GM12878 (cell line): ENCODE data around the gene LILRB4.

ENCODE experiments used
- CHD2 ChIP-seq: IDR thresholded peaks from 2 replicates; pipeline ENCODE4 v1.6.1; 2011; ENCODE audit warnings: low read depth, low read length, improper control_type of control experiment, borderline replicate concordance
- EGR1 ChIP-seq, 2 experiments: IDR thresholded peaks; 1 replicate in 1 of 2; 2 replicates in 1 of 2; pipeline ENCODE4 v1.6.1; 2011 to 2012; ENCODE audit warnings: low read depth in 2 of 2, low read length in 2 of 2, borderline replicate concordance in 1 of 2, mild to moderate bottlenecking in 1 of 2, moderate library complexity in 1 of 2
- POLR2A ChIP-seq: IDR thresholded peaks from 2 replicates; pipeline ENCODE4 v1.6.1; 2011; ENCODE audit warnings: low read depth, mild to moderate bottlenecking, low read length
- TF ChIP-seq, protein P1 (sequence below): fragments of 450-650 bp; IDR thresholded peaks from 2 replicates; pipeline ENCODE4 v1.6.1; 2017; ENCODE audit warnings: mild to moderate bottlenecking
- TF ChIP-seq, protein P2 (sequence below), 3 experiments: IDR thresholded peaks in 2 of 3; conservative IDR thresholded peaks in 1 of 3; 2 replicates each; pipeline ENCODE4 v1.5.1; 2011; ENCODE audit warnings: low read depth in 3 of 3, low read length in 3 of 3, mild to moderate bottlenecking in 3 of 3, control low read depth in 2 of 3, moderate library complexity in 2 of 3, inconsistent platforms in 1 of 3, mixed read lengths in 1 of 3; ENCODE audit not compliant: control insufficient read depth in 2 of 3, insufficient read depth in 1 of 3; ENCODE audit errors: extremely low read depth in 1 of 3

DNA sequence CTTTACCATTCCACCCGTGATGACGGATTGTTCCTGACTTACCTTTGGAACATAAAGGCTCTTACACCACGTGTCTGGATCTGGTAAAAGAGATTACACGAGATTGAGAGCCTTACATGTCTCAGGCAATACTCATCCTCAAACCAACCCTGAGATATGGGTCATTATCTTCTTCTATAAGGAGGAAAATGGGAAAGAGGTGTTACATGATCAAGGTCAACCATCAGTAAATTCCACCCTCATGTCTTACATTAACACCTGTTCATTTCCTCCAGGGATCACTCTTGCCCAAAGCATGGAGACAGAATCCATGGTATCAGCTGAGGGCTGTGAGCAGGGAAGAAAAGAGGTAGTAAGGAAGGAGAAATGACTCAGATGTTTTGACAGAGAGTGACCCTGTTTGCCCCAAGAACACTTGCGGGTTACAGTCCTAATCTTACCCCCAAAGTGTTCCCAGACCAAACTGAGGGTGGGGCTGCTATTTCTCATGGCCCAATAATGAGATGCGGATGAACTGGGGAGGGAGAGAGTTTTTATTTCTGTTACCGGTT, 19.6 kb downstream of the LILRB4 start:
- TF ChIP-seq, protein P1, sequence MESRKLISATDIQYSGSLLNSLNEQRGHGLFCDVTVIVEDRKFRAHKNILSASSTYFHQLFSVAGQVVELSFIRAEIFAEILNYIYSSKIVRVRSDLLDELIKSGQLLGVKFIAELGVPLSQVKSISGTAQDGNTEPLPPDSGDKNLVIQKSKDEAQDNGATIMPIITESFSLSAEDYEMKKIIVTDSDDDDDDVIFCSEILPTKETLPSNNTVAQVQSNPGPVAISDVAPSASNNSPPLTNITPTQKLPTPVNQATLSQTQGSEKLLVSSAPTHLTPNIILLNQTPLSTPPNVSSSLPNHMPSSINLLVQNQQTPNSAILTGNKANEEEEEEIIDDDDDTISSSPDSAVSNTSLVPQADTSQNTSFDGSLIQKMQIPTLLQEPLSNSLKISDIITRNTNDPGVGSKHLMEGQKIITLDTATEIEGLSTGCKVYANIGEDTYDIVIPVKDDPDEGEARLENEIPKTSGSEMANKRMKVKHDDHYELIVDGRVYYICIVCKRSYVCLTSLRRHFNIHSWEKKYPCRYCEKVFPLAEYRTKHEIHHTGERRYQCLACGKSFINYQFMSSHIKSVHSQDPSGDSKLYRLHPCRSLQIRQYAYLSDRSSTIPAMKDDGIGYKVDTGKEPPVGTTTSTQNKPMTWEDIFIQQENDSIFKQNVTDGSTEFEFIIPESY, result no peak
- TF ChIP-seq POLR2A, result no peak
- TF ChIP-seq CHD2, result no peak
- TF ChIP-seq, protein P2, sequence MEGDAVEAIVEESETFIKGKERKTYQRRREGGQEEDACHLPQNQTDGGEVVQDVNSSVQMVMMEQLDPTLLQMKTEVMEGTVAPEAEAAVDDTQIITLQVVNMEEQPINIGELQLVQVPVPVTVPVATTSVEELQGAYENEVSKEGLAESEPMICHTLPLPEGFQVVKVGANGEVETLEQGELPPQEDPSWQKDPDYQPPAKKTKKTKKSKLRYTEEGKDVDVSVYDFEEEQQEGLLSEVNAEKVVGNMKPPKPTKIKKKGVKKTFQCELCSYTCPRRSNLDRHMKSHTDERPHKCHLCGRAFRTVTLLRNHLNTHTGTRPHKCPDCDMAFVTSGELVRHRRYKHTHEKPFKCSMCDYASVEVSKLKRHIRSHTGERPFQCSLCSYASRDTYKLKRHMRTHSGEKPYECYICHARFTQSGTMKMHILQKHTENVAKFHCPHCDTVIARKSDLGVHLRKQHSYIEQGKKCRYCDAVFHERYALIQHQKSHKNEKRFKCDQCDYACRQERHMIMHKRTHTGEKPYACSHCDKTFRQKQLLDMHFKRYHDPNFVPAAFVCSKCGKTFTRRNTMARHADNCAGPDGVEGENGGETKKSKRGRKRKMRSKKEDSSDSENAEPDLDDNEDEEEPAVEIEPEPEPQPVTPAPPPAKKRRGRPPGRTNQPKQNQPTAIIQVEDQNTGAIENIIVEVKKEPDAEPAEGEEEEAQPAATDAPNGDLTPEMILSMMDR (IDR thresholded peaks at IDR 0.05 in 2 of 3, conservative IDR thresholded peaks at IDR 0.05 in 1 of 3; ENCODE audit: control insufficient read depth in 2 of 3, extremely low read depth in 1 of 3, insufficient read depth in 1 of 3, low read depth in 3 of 3, low read length in 3 of 3), result no peak
- no peak for TF ChIP-seq EGR1 (IDR thresholded peaks at IDR 0.05; ENCODE audit: borderline replicate concordance in 1 of 2, low read depth in 2 of 2, low read length in 2 of 2)
